ENCODE data around the gene IL17RD. TPM values are rescaled to one million over a fixed set of nuclear protein-coding genes. Genes with fewer than 3 reads are reported as not detected.

The IL17RD gene
- total and polyA plus RNA-seq, 9 of the 15 experiments (the other 6 are each of a cell fraction or from before 2014, with no cell fraction given): under 0.01 to 0.09 (median 0.04) TPM; not detected in 4

DNA sequence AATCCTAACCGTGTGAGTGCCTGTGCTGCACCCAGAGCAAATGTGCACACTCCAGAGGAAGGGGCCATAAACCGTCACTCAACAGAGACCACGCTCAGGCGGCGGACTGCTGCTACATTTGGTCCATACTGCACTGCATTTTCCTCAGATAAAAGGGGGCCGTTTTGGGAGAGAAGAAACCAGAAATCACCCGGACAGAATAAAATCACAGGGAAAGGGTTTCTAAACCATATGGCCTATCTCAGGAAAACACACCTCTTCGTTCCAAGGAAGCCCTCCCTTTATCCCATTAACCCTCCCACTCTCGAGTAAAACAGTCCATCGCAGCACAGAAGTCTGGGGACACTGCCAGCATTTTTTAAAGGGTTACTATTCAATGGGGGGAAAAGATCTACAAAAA lies 7.6 kb downstream of the IL17RD start (continued):
- TF ChIP-seq, protein P1, sequence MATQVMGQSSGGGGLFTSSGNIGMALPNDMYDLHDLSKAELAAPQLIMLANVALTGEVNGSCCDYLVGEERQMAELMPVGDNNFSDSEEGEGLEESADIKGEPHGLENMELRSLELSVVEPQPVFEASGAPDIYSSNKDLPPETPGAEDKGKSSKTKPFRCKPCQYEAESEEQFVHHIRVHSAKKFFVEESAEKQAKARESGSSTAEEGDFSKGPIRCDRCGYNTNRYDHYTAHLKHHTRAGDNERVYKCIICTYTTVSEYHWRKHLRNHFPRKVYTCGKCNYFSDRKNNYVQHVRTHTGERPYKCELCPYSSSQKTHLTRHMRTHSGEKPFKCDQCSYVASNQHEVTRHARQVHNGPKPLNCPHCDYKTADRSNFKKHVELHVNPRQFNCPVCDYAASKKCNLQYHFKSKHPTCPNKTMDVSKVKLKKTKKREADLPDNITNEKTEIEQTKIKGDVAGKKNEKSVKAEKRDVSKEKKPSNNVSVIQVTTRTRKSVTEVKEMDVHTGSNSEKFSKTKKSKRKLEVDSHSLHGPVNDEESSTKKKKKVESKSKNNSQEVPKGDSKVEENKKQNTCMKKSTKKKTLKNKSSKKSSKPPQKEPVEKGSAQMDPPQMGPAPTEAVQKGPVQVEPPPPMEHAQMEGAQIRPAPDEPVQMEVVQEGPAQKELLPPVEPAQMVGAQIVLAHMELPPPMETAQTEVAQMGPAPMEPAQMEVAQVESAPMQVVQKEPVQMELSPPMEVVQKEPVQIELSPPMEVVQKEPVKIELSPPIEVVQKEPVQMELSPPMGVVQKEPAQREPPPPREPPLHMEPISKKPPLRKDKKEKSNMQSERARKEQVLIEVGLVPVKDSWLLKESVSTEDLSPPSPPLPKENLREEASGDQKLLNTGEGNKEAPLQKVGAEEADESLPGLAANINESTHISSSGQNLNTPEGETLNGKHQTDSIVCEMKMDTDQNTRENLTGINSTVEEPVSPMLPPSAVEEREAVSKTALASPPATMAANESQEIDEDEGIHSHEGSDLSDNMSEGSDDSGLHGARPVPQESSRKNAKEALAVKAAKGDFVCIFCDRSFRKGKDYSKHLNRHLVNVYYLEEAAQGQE (IDR thresholded peaks at IDR 0.05; ENCODE audit: borderline replicate concordance): no peak
- TF ChIP-seq, protein P1 (CRISPR knock-in tag; IDR thresholded peaks at IDR 0.05; ENCODE audit: low read depth): no peak

DNA sequence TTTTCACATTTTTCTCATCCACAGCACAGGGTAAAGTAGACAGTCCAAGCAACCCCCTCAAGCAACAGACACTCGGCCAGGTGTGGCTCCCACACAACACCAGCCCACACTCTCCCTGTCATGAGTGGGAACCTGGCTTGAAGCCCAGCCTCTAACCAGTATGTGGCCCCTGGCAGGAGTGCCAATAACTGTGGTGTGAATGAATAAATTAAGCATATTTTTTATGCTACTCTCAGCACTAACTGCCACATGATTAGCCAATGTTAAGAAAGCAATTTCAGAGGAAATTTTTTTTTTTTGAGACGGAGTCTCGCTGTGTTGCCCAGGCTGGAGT lies 9.9 kb downstream of the IL17RD start:
- H3K79me2 ChIP-seq (ENCODE audit: control insufficient read depth, insufficient read depth, low read length): no peaks in the 10 kb centered on the region
- no peaks in the 10 kb centered on the region for H3K4me1 ChIP-seq (replicated peaks in 1 of 2; ENCODE audit: control insufficient read depth in 2 of 2, insufficient read depth in 2 of 2, low read length in 2 of 2)
- BruUV-seq (replicated peaks): no TSS peak
- no peaks in the 10 kb centered on the region for H3K36me3 ChIP-seq (ENCODE audit: control insufficient read depth, insufficient read depth, low read length)
- CTCF ChIA-PET (ENCODE audit: low intra/inter-chr PET ratio): no interaction called here
- H3K9me1 ChIP-seq (ENCODE audit: control insufficient read depth, insufficient read depth, low read length): no peaks in the 10 kb centered on the region
- DNase-seq (ENCODE audit: extremely low read depth in 1 of 4, low spot score in 3 of 4): no peak
- no peaks in the 10 kb centered on the region for H4K20me1 ChIP-seq (replicated peaks; ENCODE audit: control insufficient read depth, insufficient read depth, low read length)
- H3K27me3 ChIP-seq (ENCODE audit: control insufficient read depth in 2 of 2, insufficient read depth in 2 of 2, low read length in 2 of 2): peaks cover 7 to 45% of the 10 kb centered on the region in 2 experiments; a peak in 3 of 5 replicates
- no peak for ATAC-seq
- no peak for FAIRE-seq
- no peak overlapping the region for H3K4me2 ChIP-seq (ENCODE audit: insufficient read depth, low read length)
- POLR2A ChIA-PET: interaction anchor here (0.7 kb wide), 1 partner anchor 13 kb away, joined by 3 read pairs; no protein-coding TSS in a partner anchor
- in situ Hi-C loops (cut with MboI): no loop called here
- H3K27ac ChIP-seq (ENCODE audit: extremely low read depth, low read depth, low read length): no peak overlapping the region
- no peak overlapping the region for H2AFZ ChIP-seq (ENCODE audit: low read depth, low read length)
- WGBS (ENCODE audit: insufficient coverage, low coverage, missing lambda C conversion rate): 7% methylated on average over 3 of the region's 3 CpGs
- no peak overlapping the region for H3K4me3 ChIP-seq
- no peaks in the 10 kb centered on the region for H3K9me3 ChIP-seq (replicated peaks; ENCODE audit: control insufficient read depth, insufficient read depth, low read depth, low read length)
- intact Hi-C loops (cut with micrococcal nuclease): no loop called here
- no peak overlapping the region for H3K9ac ChIP-seq (ENCODE audit: insufficient read depth in 1 of 2, low read depth in 2 of 2, low read length in 2 of 2)
- TF ChIP-seq ZNF174 (CRISPR knock-in tag; IDR thresholded peaks at IDR 0.05): no peak
- no peak for TF ChIP-seq LEF1 (IDR thresholded peaks at IDR 0.05)
- no peak for TF ChIP-seq NR4A1 (CRISPR knock-in tag; IDR thresholded peaks at IDR 0.05)
- TF ChIP-seq NR4A1 (tag; IDR thresholded peaks at IDR 0.05): no peak
- no peak for TF ChIP-seq RHOXF2B (CRISPR knock-in tag; conservative IDR thresholded peaks at IDR 0.05)
- no peak for TF ChIP-seq RNF2 (IDR thresholded peaks at IDR 0.05)
- no peak for TF ChIP-seq ZNF133 (CRISPR knock-in tag; IDR thresholded peaks at IDR 0.05)
- no peak for TF ChIP-seq ZNF586 (CRISPR knock-in tag; conservative IDR thresholded peaks at IDR 0.05)
- TF ChIP-seq ZNF217 (CRISPR knock-in tag; IDR thresholded peaks at IDR 0.05): no peak

Measured in K562 (cell line).